Pancreas (tissue), 10 donors: ENCODE data around the gene OSBPL5. TPM values are rescaled to one million over a fixed set of nuclear protein-coding genes. Genes with fewer than 3 reads are reported as not detected.
A peak's percentile ranks its signal among the peaks of the same experiment; 100 is the strongest.

Experiments used
- ATAC-seq, 4 donors: fragments of 200-7000 bp; cut with Tn5 transposase; one replicate each; pipeline versions ENCODE4 v1.8.0 to v1.9.1; 2020; ENCODE audit warnings: mild to moderate bottlenecking in 4 of 4, moderate library complexity in 4 of 4
- DNase-seq, 6 donors: peaks; one replicate each; pipeline ENCODE4 v3.0.0-alpha.2; 2020
- FAIRE-seq: peaks from 2 replicates; lab custom pipeline; 2012; peaks lifted over from hg19 to GRCh38; lab: Jason Lieb, UNC
- H3K27ac ChIP-seq, 4 donors: fragments of 200-600 bp; sonication (generic); 1 replicate in 3 of 4; 2 replicates in 1 of 4; pipeline versions ENCODE4 v1.5.0 to v1.8.0; 2020
- H3K27me3 ChIP-seq, 4 donors: fragments of 200-600 bp; one replicate each; pipeline ENCODE4 v1.8.0; 2021
- H3K36me3 ChIP-seq, 3 donors: fragments of 200-600 bp; sonication (generic) in 1 of 3; one replicate each; pipeline versions ENCODE4 v1.5.0 to v1.8.0; 2020 to 2021
- H3K4me1 ChIP-seq, 3 donors: fragments of 200-600 bp; one replicate each; pipeline ENCODE4 v1.8.0; 2021
- H3K4me3 ChIP-seq, 4 donors: fragments of 200-600 bp; sonication (generic) in 2 of 4; one replicate each; pipeline versions ENCODE4 v1.5.0 to v1.8.0; 2020 to 2021
- H3K9me3 ChIP-seq, 4 donors: fragments of 200-600 bp; one replicate each; pipeline ENCODE4 v1.8.0; 2021
- CTCF ChIP-seq, 4 donors: fragments of 200-600 bp; sonication (generic) in 3 of 4; IDR thresholded peaks; one replicate each; pipeline versions ENCODE4 v1.5.0 to v1.8.0; 2021; ENCODE audit warnings: antibody characterized with exemption in 4 of 4
- WGBS, 2 donors: extraction: QIAGEN DNeasy Blood & Tissue Kit; methylation state at CpG; one replicate each; pipeline ENCODE4 v1.1.7; 2013; 5-methylcytosine and 5-hydroxymethylcytosine counted together
- intact Hi-C, 3 donors: fragments of 100-400 bp; cut with DNase I; formaldehyde crosslinking; loops; one replicate each; pipeline versions ENCODE4 v1.11.1 to v1.14.2; 2022
- polyA plus RNA-seq, 2 donors: library from polyadenylated mRNA; stranded (reverse); fragments of 200-250 nt; gene quantifications; one replicate each; pipeline ENCODE4 v1.2.3, GENCODE V29; 2013
- total RNA-seq, 6 donors: library from RNA; stranded (reverse); fragmentation: NEBNext Ultra II Directional in 4 of 6; extraction: Animal tissue kit (Norgen Biotek cat#: 25700) in 4 of 6; gene quantifications; one replicate each; pipeline versions ENCODE4 v1.2.1 to v1.2.4, GENCODE V29; 2021 to 2023
- donor health status: healthy with polysubstance abuse.
- donor health status: DM: no; HTN: no; CAD: no; lungs with moderate emphysema.
- donor health status: DM: no; HTN: no; CAD: no.
- donor health status: control.
- donor health status: control.
- donor health status: Bipolar disorder and iron deficiency.
- donor health status: DM: yes; HTN: yes; CAD: no.
- donor health status: DM: no; HTN: no; CAD: no.
- donor health status: DM: no; HTN: no; CAD: no.
- donor health status: DM: yes; HTN: yes; CAD: no.

OSBPL5 gene
- total and polyA plus RNA-seq, 8 donors: 9.8 to 16.7 (median 11.8) TPM

- intact Hi-C loops: no loop called here
- H3K27ac ChIP-seq: no peak overlapping the region
- FAIRE-seq (no peak), ATAC-seq (peak in 1 of 4 donors; percentile 37), DNase-seq (no peak)
- no peaks in the 10 kb centered on the region for H3K9me3 ChIP-seq
- no peak overlapping the region for H3K4me3 ChIP-seq
- TF ChIP-seq CTCF (IDR thresholded peaks at IDR 0.05): no peak
- WGBS, 2 donors: 86 to 87% methylated on average over 7 to 9 of the region's 9 CpGs
- no peaks in the 10 kb centered on the region for H3K4me1 ChIP-seq
- H3K27me3 ChIP-seq: no peaks in the 10 kb centered on the region
- no peaks in the 10 kb centered on the region for H3K36me3 ChIP-seq
Observed at GRCh38 chr11:3111919-3112690, 53.0 kb downstream of the OSBPL5 start.

- intact Hi-C loops: no loop called here
- H3K27me3 ChIP-seq: no peaks in the 10 kb centered on the region
- no peak for TF ChIP-seq CTCF (IDR thresholded peaks at IDR 0.05)
- no peak for DNase-seq
- no peak for FAIRE-seq
- H3K4me3 ChIP-seq: no peak overlapping the region
- no peaks in the 10 kb centered on the region for H3K4me1 ChIP-seq
- H3K27ac ChIP-seq: no peak overlapping the region
- no peaks in the 10 kb centered on the region for H3K9me3 ChIP-seq
- ATAC-seq: no peak
- WGBS, 2 donors: 90 to 99% methylated on average over 6 of the region's 6 CpGs
- no peaks in the 10 kb centered on the region for H3K36me3 ChIP-seq
Observed at GRCh38 chr11:3111466-3111865, 53.6 kb downstream of the OSBPL5 start.

GRCh38 chr11:3109921-3110706 lies 55.0 kb downstream of the OSBPL5 start:
- no peaks in the 10 kb centered on the region for H3K27me3 ChIP-seq
- WGBS, 2 donors: 59 to 66% methylated on average over 14 of the region's 14 CpGs
- ATAC-seq (peak; percentile 66 to 92 (median 80)), FAIRE-seq (no peak), DNase-seq (peak in 4 of 6 donors; percentile 44 to 74 (median 62))
- no peaks in the 10 kb centered on the region for H3K4me1 ChIP-seq
- H3K27ac ChIP-seq: no peak overlapping the region
- H3K4me3 ChIP-seq: no peak overlapping the region
- no peaks in the 10 kb centered on the region for H3K9me3 ChIP-seq
- intact Hi-C loops: loop anchor here in 2 of 3 donors (10.0 kb wide), 2 partner anchors 105 to 115 kb away; partner anchors contain the start of gene MRGPRG (in 1 of the 2)
- peak in 3 of 4 donors; percentile 31 to 47 (median 40) for TF ChIP-seq CTCF (IDR thresholded peaks at IDR 0.05)
- no peaks in the 10 kb centered on the region for H3K36me3 ChIP-seq

GRCh38 chr11:3109434-3109833 lies 55.7 kb downstream of the OSBPL5 start:
- Histone ChIP-seq H3K4me1 (no peaks in the 10 kb centered on the region), H3K27me3 (no peaks in the 10 kb centered on the region), H3K27ac (no peak overlapping the region), H3K9me3 (no peaks in the 10 kb centered on the region), H3K36me3 (no peaks in the 10 kb centered on the region), H3K4me3 (no peak overlapping the region)
- DNase-seq: peak in 1 of 6 donors; percentile 33
- 85 to 95% methylated on average over 7 of the region's 7 CpGs for WGBS, 2 donors
- intact Hi-C loops: loop anchor here in 2 of 3 donors (10.0 kb wide), 2 partner anchors 105 to 115 kb away; partner anchors contain the start of gene MRGPRG (in 1 of the 2)
- no peak for FAIRE-seq
- no peak for TF ChIP-seq CTCF (IDR thresholded peaks at IDR 0.05)
- no peak for ATAC-seq
